Stimulated activated CD8-positive, alpha-beta memory T cell treated with anti-CD3 and anti-CD28 coated beads, Interleukin-4, amount 100 ng/mL, for 1 hour (primary cell): Measurements from ENCODE around the gene CDS1.
"Not testable (repeated sequence)": the region's sequence is repeated elsewhere in the genome, so short reads cannot be mapped to it uniquely, and the experiment has no call there.

Source experiments
- DNase-seq, 2 donors: peaks; one replicate each; pipeline ENCODE4 v3.0.0-alpha.2; 2020; ENCODE audit warnings: low read depth in 2 of 2, low spot score in 1 of 2

CDS1 gene

GRCh38 chr4:84606645-84607044 lies 23.7 kb downstream of the CDS1 start:
- DNase-seq: no peak

- DNase-seq: no peak
Measured at GRCh38 chr4:84611531-84611930, 28.6 kb downstream of the CDS1 start.

- DNase-seq: no peak
Measured at GRCh38 chr4:84614891-84615290, 32.0 kb downstream of the CDS1 start.

GRCh38 chr4:84615355-84615754 lies 32.4 kb downstream of the CDS1 start:
- DNase-seq: no peak

- DNase-seq: no peak
Measured at GRCh38 chr4:84622959-84623358, 40.0 kb downstream of the CDS1 start.

GRCh38 chr4:84623661-84624060 lies 40.7 kb downstream of the CDS1 start:
- DNase-seq: no peak

- DNase-seq: no peak
Measured at GRCh38 chr4:84626673-84627072, 43.7 kb downstream of the CDS1 start.

- no peak for DNase-seq
Measured at GRCh38 chr4:84631573-84631972, 48.6 kb downstream of the CDS1 start.

GRCh38 chr4:84632092-84632491 lies 49.2 kb downstream of the CDS1 start:
- no peak for DNase-seq

GRCh38 chr4:84634961-84635360 lies 52.0 kb downstream of the CDS1 start:
- no peak for DNase-seq

GRCh38 chr4:84638092-84638491 lies 55.2 kb downstream of the CDS1 start:
- no peak for DNase-seq

GRCh38 chr4:84639145-84639544 lies 56.2 kb downstream of the CDS1 start:
- no peak for DNase-seq

GRCh38 chr4:84644087-84644486 lies 61.2 kb downstream of the CDS1 start:
- no peak for DNase-seq

- no peak for DNase-seq
Measured at GRCh38 chr4:84647312-84647884, 64.5 kb downstream of the CDS1 start.

GRCh38 chr4:84648178-84648577 lies 65.3 kb downstream of the CDS1 start:
- no peak for DNase-seq

- DNase-seq: no peak
Measured at GRCh38 chr4:84648863-84649647, 66.1 kb downstream of the CDS1 start.

GRCh38 chr4:84651499-84651898 lies 68.6 kb downstream of the CDS1 start:
- no peak for DNase-seq

- DNase-seq: no peak
Measured at GRCh38 chr4:84652478-84652877, 69.6 kb downstream of the CDS1 start.

- no peak for DNase-seq
Measured at GRCh38 chr4:84660606-84661005, 77.7 kb downstream of the CDS1 start.

GRCh38 chr4:84661191-84661939 lies 78.4 kb downstream of the CDS1 start:
- no peak for DNase-seq

GRCh38 chr4:84664767-84665166 lies 81.8 kb downstream of the CDS1 start:
- DNase-seq: not testable (repeated sequence)

GRCh38 chr4:84666439-84666838 lies 83.5 kb downstream of the CDS1 start:
- DNase-seq: no peak
